HG03520 (cell line): ENCODE data around the gene ECEL1.

Experiments used
- ATAC-seq: cut with Tn5 transposase; IDR thresholded peaks from one replicate; pipeline ENCODE4 v1.9.1; 2021; ENCODE audit warnings: mild to moderate bottlenecking, moderate library complexity; ENCODE audit not compliant: unreplicated experiment

The ECEL1 gene

GRCh38 chr2:232498452-232498851, 10.8 kb upstream of the ECEL1 start:
- ATAC-seq: no peak

- no peak for ATAC-seq
Observed at GRCh38 chr2:232497348-232497747, 9.7 kb upstream of the ECEL1 start.

- ATAC-seq: no peak
Observed at GRCh38 chr2:232496501-232497270, 9.1 kb upstream of the ECEL1 start.

GRCh38 chr2:232495292-232495691, 7.7 kb upstream of the ECEL1 start:
- ATAC-seq: no peak

GRCh38 chr2:232494542-232494941, 6.9 kb upstream of the ECEL1 start:
- ATAC-seq: no peak

GRCh38 chr2:232493701-232494474, 6.3 kb upstream of the ECEL1 start:
- no peak for ATAC-seq

- no peak for ATAC-seq
Observed at GRCh38 chr2:232492963-232493700, 5.5 kb upstream of the ECEL1 start.

GRCh38 chr2:232492236-232492848, 4.7 kb upstream of the ECEL1 start:
- no peak for ATAC-seq

- no peak for ATAC-seq
Observed at GRCh38 chr2:232491139-232491780, 3.6 kb upstream of the ECEL1 start.

- no peak for ATAC-seq
Observed at GRCh38 chr2:232490221-232491138, 2.8 kb upstream of the ECEL1 start.

- ATAC-seq: no peak
Observed at GRCh38 chr2:232489516-232490220, 2.0 kb upstream of the ECEL1 start.

- ATAC-seq: no peak
Observed at GRCh38 chr2:232488721-232489300, 1.2 kb upstream of the ECEL1 start.

- no peak for ATAC-seq
Observed at GRCh38 chr2:232488097-232488711, 570 bp upstream of the ECEL1 start.

GRCh38 chr2:232486558-232487384, 863 bp downstream of the ECEL1 start:
- no peak for ATAC-seq

- no peak for ATAC-seq
Observed at GRCh38 chr2:232485757-232486557, 1.7 kb downstream of the ECEL1 start.

- no peak for ATAC-seq
Observed at GRCh38 chr2:232485348-232485756, 2.3 kb downstream of the ECEL1 start.
